ENCODE results near the gene ARHGEF28.

ARHGEF28 gene

DNA sequence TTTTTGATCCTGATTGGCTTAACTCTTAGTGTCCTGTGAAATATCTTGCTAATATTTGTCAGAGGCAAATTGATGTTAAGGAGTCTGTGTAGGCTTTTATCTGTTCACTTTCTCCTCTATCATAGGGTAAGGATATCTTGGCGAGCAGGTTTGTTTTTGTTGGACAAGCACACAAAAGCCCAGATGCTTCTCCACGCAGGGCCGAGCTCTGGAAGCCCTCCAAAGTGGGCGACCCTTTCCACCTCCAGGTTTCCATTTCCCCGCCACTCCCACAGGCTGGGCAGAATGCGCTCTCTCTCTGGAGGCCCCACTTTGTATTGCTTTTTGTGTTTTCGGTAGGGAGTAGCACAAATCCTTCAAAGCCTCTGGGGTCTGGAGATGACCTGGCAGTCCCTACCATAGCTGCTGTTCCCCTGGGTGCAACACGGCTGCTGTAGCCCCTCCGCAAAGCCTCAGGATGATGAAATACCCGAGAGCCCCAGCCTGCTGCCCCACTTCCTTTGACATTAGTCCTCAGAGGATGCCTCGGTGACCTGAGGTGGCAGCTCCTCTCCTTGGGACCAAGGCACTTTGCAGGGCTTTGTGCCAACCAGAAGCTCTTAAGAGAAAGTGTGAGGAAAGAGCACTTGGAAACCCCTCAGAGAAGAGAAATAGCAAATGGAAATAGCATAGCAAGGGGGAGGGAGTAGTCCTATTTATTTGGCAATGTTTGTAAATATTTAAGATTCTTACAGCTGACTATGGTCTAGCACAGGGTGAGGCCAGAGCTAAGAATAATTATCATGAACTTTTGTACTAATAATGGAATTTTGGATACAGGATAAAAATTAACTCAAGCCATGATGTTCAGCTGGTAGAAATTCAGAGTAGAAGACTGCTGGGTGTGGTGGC is 122.8 kb downstream of the ARHGEF28 start:
- no peak for DNase-seq

DNA sequence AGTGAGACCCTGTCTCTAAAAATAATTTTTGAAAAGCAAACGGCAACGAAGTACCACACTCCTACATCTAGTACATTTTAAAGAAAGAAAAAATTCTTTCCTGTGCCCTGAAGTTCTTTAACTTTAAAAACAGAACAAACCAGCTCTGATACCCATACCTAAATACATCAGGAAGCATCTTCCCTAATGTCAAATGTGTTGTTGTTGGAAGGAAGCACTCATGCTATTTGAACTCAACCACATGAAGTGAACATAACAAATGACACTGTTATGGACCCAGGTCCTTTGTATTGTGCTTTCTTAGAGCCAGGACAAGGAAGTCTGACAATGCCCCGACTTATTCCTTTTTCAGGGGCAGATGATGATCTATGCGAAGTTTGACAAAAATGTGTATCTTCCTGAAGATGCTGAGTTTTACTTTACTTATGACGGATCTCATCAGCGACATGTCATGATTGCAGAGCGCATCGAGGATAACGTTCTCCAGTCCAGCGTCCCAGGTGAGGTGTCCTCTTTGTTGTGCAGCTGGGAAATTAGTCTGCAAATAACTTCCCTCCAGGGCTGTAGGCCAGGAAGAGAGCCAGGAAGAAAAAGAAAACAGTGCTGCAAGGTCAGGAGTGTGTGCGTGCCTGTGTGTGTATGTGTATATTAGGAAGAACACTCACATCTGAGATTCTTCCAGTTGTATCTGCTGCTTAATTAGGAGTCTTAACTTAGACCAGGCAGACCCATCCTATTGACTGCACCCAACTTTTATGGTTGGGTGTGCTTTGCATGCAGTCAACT is 123.7 kb downstream of the ARHGEF28 start:
- no peak for DNase-seq

DNA sequence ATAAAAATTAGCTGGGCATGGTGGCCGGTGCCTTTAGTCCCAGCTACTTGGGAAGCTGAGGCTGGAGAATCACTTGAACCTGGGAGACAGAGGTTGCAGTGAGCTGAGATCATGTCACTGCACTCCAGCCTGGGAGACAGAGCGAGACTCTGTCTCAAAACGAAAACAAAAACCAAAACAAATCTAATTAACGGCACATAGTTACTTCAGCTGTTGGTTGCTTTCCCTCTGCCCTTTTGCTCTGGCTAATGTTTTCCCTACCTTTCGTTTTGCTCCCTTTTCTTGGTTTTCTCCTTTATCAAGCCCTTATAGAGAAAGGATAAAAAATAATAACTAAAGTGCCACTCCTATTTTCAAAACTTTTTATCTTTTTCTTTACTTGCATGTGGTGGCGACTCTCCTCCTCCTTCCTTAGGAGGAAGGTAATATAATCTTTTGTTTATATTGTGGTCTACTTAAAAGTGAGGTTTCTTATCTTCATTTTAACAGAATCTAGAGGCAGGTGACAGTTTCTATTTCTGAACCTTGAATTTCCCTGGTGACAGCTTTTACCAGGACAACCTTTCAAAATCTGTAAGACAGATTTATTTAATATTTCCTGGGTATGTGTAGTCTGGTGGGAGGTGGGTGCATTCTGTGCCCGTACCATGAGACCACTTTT is 125.4 kb downstream of the ARHGEF28 start:
- no peak for DNase-seq

DNA sequence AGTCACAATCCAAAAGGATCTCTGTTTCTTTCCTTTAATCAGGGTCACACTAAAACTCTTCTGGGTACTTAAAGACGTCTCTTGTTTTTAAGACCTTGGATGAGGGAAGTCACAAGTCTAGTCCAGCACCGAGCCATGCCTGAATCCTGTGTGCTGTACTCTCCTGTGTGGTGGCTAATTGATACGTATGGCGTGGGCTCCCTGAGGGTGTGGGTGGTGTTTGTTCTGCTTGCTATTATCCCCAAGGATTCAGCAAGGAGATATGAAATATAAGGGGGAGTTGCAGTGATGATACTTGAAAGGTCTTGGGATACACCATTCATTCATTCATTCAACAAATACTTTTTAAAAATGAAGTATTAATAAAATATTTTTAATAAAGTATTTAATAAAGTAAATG is 128.3 kb downstream of the ARHGEF28 start:
- DNase-seq, result no peak

DNA sequence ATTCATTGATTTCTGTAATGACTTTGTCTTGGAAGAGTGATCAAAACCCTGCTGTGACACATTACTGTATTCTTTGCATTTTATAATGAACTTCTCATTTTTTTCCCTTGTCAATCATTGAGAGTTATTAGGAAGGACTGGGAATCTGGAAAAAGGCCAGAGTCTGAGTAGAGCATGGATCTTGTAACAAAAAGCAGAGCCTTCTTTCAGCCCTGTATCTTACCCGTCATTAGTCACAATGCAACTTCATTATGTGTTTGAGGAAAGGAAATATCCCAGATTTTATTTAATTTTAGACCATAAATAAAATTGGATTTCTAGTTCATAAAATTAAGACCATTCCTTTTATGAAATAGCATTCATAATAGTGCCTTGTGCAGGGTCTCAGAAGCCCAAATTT is 131.4 kb downstream of the ARHGEF28 start:
- no peak for DNase-seq

DNA sequence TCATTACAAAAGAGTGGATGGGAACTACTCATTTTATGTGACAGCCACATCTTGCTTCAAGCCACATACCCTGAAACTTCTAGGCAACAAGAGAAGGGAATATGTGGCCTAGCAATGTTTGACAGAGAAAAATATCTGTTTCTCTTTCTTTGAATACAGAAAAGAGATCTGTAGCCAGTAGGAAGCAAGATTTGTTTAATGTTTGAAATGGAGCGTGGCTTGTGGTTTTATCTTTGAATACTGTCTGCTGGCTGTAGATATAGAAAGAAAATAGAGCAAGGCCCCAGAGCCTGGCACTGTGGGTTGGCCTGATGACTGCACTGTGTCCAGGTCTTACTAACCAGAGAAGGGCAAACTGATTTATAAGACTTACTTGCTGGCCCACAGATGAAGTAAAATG is 133.8 kb downstream of the ARHGEF28 start:
- DNase-seq, result no peak

DNA sequence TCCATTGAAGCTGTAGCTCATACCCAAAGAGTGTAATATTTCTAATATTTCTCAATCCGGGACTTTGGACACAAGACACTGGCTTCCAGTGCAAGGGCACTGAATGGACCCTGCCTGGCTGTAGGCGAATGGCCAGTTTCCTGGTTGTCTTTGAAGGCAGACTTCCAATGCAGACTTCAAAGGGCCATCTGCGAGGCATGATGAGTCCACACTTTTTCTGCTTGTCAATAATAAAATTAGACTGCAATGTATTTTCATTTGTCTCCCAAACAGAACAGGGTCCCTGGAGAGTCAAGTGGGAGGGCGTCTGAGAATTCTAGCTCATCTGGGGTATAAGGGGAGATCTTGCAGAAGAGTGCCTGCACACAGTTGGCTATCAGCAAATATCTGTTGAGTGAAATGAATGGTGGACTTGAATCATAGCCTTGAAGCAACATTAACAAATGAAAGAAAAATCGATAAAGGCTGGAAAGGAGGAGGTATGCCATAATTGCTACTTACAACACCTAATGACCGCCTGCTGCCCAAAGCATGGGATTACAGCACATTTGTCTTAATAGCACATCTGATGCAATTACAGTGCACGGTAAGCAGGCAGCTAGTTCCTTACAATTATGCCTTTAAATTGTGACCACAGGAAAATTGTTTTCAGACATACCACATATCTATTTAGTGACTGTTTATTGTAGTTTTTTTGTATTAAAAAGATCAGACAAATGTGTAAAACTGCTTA is 137.5 kb downstream of the ARHGEF28 start:
- DNase-seq, result no peak

DNA sequence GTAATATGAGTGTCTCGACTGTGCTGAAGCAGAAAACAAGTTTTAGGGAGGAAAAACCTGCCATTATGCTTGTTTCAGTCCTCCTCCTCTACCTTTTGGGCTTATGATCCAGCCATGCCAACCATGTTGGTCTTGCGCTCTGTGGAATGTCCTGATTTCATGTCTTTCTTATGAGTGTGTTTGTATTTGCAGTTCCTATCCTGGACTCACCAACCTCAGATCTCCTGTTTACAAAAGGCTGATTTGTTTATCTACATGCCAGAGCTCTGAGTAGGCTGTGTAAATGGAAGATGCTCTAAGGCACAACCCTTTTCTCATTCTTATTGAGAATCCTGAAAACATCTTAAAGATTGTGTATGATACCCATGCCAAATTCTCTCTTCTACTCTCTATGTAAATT is 138.6 kb downstream of the ARHGEF28 start:
- DNase-seq, result no peak

DNA sequence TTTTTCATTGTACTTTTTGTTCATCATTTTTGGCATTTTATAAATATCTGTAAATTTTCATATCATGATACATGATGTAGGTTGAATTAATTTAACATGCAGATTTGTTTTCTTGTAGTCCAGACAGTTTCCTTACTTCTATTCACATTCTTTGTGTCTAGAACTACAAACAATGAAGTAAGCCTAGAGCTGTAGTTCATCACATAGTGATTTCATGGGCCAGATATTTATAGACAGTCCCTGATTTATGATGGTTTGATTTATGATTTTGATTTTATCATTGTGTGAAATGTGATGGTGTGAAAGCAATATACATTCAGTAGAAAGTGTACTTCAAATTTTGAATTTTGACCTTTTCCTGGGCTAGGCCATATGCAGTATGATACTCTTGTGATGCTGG is 139.0 kb downstream of the ARHGEF28 start:
- DNase-seq, result no peak

DNA sequence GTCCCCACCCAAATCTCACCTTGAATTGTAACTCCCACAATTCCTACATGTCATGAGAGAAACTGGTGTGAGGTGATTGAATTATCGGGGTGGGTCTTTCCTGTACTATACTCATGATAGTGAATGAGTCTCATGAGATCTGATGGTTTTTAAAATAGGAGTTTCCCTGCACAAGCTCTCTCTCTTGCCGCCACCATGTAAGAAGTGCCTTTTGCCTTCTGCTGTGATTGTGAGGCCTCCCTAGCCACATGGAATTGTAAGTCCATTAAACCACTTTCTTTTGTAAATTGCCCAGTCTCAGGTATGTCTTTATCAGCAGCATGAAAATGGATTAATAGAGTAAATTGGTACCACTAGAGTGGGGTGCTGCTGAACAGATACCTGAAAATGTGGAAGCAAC is 140.9 kb downstream of the ARHGEF28 start:
- DNase-seq, result no peak

DNA sequence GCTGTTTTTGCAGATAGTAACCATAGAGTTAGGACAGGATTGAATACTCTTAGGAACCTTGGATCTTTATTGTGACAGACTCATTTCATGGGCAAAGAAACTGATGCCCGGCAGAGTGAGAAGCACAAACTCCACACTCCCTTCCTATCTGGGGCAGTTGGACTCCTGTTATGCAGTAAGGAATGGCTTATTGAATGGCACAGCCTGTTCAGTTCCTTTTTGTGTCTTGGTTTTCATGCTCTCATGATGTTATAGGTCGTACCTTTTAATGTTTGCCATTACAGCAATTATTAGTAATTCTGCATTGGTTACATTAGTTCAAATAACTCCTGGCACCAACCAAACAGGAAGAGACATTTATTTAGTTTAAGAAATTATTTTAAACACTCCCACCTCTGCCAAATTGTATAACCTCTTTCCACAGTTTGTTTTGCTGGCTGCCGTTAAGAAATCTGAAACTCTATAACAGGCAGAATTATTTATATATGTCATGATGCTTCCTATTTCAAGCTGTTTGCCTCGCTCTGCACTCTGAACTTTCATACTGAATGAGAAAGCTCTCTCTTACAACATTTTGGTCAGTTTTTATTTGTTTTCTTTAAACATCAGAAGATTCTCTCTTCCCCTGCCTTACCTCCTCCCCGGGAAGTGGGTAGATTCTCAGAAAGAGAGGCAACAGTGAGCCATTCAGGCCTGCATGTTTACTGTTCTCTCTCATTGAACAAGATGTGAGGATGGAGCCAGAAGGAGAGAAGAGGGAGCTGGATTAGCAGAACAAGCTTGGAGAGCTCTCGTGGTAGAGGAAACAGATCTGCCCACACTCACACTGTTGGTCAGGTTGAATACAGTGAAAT is 144.4 kb downstream of the ARHGEF28 start:
- DNase-seq, result no peak

DNA sequence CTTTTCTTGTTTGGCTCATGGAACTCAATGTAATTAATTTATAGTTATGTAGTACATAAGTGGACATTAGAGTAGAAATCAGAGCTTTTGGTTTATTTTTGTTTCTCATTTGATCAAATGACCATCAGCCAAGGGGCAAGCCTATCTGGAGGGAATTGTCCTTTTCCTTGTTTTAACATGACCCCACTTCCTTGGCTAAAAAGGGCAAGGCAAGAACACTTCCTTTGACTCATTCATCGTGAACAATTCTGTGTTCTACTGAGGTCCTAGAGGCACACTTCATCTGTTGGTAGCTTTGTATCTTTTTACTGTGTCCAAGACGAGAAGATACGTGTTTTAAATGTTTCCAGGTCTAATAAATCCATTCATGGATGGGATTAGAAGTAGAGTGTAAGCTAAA is 148.9 kb downstream of the ARHGEF28 start:
- DNase-seq, result no peak

DNA sequence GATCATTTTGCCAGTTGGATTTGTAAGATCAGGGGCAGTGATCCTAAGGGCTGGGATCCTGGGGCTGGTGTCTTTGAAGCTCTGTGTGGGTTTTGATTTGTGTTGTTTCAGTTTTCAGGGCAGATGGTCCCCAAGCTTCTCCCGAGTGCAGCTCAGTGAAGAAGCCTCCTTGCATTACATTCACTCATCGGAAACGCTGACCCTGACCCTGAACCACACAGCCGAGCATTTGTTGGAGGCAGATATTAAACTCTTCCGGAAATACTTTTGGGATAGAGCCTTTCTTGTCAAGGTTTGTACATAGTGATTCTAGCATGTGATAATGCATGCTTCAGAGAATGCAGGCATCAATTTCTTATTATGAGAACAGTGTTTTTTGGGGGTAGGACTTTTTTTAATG is 150.4 kb downstream of the ARHGEF28 start:
- DNase-seq, result no peak

DNA sequence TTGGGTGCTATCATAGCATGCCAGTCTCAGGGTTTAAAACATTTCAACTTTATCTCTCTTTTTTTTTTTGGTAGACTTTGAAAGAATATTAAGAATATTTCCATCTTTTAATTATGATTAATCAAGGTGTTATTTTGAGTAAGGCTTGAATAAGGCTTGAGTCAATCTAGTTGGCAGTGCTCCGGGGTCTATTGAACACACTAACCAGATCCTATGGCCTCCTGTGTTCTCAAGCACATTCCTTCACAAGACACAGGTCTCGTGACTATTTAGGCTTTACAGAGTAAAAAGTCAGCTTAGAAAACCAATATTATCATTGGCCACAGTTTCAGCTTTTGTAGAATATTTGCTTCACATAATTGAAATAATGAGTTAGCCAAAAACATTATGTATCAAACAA is 151.2 kb downstream of the ARHGEF28 start:
- no peak for DNase-seq

DNA sequence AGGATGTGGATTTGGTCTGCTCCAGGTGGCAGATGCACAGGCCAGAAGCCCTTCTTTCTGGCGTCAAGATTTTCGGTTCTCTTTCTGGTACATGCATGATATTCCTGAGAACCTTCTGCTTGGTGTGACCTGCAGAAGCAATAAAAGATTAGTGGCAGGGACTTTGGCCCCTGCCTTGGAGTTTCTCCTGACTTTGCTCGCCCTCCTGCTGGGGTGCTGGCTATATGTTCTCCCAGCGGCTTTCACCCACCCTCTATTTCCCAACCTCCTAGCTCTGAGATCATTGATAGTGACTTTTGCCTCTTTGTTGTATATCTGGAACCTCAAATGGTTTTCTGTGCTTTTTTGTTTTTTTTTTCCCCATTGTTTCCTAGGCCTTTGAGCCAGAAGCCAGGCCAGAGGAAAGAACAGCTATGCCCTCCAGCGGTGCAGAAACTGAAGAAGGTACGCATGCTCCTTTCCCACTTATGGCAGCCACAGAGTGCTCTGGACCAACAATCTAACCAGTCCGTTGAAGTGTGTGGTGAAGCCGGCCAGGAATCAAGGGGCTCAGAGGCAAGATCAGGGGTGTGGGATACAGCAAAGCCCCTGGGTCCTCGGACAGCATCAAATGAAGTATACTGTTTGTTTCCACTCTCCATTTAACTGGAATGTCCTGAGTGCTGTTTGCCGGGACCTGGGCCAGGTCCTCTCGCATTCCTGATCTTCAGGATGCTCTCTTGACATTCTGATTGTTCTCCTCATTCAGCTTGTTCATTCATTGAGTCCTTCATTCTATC is 154.5 kb downstream of the ARHGEF28 start:
- no peak for DNase-seq

DNA sequence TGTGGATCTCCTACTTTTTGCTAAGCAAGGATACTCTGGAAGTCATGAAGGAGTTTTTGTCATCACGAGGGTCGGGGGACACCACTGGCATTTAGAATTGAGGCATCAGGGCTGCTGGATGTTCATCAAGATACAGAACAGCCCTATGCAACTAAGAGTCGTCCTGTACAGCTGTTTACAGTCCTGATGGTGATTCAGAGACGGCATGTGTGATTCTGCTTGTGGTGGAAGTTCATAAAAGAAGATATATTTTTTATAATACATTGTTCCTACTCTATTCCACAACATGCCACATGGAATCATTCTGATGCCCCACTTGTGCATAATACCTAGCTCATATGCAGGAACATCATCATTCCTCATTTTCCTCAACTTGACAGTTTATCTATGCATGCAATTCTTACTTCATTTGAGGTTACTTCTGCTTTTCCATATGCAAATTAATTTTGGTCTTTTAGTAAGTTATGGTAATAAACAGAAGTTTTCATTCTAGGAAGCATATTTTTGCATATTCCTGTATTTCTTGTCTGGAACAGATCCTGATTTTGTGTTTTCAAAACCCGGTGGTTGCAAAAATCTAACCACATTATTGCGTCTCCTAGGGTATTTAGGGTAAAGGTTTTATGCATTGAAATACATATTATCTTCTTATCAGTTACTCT is 155.2 kb downstream of the ARHGEF28 start:
- DNase-seq, result no peak

DNA sequence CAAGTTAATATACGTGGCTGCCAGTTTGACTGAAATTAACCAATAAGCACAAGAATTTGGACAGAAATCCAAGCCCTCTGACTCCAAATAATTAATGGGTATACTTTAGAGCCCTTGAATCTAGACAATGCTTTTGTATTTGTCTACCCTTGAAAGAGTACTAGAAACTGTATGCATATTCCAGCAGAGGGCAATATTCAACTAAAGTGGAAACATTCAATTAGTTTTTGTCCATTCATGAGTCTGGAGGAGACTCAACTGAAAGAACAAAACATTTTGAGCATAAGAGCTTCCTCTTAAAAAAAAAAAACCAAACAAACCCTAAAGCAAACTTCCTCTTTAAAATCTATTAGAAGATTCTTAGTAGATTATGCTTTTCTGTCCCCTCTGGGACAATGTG is 157.8 kb downstream of the ARHGEF28 start:
- no peak for DNase-seq

DNA sequence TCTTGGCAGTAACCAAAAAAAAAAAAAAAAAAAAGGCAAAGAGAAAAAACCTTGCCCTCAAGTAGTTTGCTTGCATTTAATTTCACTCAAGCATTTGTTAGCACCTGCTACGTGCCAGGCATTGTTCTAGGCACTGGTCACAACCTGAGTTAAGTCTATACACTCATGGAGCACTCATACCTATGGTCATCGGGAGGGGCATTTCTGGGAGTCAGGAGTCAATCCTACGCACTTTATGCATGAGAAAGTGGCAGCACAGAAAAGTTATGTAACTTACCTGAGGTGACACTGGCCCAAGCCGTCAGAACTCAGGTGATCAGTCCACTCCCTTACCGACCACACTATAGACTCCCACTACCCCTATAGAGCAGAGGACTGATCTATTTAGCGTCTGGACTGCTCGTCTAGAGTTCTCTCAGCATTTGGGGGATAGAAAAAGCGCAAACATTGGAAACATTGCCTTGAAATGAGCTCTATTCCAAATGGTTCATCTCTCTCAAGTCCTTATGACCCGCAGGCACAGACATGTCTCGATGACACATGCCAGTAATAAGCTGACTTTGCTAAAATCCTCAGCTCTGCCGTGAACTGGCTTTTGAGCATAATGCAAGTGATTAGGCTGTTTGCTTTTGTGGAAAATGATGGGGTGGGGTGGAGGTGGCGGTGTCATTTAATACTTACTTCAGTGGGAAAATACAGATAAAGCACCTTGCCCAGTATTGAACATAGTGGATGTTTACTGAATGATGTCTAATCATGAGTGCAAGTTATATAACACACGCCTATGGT is 160.2 kb downstream of the ARHGEF28 start:
- no peak for DNase-seq

DNA sequence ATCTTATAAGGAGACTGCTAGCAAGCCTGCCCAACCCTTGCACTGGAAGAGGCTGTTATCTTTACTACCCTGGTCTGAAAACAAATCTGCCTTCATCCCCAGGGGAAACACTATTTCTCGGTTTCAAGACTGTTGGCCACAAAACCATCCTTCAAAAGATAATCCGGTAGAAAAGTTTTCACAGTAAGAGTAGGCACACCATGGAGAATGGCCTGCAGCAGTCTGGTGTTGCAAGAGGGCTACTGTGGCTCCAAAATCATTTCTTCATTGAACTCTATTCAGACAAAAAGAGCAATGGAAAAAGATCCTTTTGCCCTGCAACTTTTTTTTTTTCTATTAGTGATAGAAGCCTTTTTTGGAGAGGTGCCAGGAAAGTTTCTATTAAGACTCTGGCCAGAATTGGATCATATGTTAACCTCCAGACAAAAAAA is 163.9 kb downstream of the ARHGEF28 start:
- DNase-seq, result no peak

DNA sequence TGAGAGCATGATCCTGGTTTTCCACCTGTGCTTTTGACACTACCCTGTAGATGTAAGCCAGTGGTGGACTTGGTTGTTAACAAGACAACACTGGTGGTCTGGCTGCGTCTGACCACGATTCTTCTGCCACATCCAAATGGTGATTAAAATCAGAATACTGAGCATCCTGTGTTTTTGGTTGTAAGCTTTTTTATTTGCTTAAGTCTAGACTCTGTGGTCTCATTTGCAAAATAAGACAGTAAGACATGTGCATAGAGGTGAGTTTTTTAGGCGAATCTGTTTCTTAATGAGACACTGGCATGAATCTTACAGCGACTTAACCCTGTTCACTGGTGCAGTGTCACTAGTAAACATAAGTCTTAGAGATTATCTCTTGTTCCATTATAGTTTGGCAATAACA is 165.4 kb downstream of the ARHGEF28 start:
- DNase-seq, result no peak
